Uterus (tissue), 2 donors: ENCODE measurements around the gene RRAS.

Experiments used
- CTCF ChIP-seq, 4 experiments: fragments of 200-600 bp in 2 of 4; fragments of 450-650 bp in 2 of 4; sonication (generic) in 2 of 4; IDR thresholded peaks; one replicate each; pipeline ENCODE4 v1.5.1; 2016 to 2019; ENCODE audit warnings: antibody characterized with exemption in 4 of 4, mild to moderate bottlenecking in 2 of 4, moderate library complexity in 1 of 4
- POLR2A ChIP-seq, 2 donors: fragments of 450-650 bp; IDR thresholded peaks; one replicate each; pipeline ENCODE4 v1.6.1; 2016; ENCODE audit warnings: antibody characterized with exemption in 2 of 2, mild to moderate bottlenecking in 1 of 2, moderate library complexity in 1 of 2

GRCh38 chr19:49669516-49669915, 29.6 kb upstream of the RRAS start:
- TF ChIP-seq CTCF (IDR thresholded peaks at IDR 0.05) (no peak), POLR2A (IDR thresholded peaks at IDR 0.05) (no peak)
